CD4-positive, alpha-beta T cell treated with Interleukin-21 for 1 hour (primary cell): ENCODE data around the gene TMEM179.

Source experiments
- DNase-seq: peaks from one replicate; pipeline ENCODE4 v3.0.0-alpha.2; 2020

TMEM179 gene

GRCh38 chr14:104567141-104567956, 37.2 kb downstream of the TMEM179 start:
- DNase-seq = no peak

DNA sequence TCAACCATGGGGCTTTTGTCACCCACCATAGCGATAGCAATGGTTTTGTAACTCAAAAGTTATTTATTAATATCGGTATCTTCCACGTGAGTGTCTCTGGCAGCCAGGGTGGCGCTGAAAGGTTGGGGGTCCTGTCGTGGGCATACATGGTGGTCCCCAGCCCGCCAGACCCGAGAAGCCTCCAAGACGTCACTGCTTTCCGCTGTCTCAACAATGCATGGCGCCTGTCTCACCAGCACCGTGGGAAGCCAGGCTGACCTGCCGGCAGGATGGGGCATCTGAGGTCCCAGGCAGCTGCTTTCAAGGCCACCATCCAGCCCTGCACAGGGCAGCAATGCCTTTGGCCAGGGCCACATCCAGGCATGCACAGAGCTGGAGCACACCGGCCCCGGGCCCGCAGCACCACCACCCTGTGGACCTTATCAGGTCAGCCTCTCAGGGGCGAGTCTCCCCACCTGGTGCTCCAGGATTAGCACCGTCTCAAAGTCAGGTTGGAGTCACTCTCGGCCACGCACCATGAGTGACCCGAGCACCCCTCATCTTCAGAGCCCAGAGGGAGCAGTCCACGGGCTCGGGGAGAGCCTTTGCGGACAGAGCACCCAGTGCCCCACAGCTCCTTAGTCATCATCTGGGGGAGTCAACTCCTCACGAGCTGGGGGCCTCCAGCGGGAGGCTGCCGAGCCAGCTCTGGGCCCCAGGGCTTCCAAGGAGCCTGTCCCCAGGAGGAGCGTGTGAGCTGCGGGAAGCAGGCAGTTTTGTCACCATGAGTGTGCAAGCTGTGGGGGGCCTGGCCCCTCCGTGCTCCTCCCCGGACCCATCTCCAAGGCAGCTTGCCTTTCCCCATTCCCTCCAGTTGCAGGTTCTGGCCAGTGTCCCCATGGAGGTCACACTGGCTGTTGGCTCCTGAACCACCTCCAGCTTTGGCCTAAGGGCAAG, 39.6 kb downstream of the TMEM179 start:
- no peak for DNase-seq

- peak; percentile 64 for DNase-seq
Measured at GRCh38 chr14:104563742-104564615, 40.6 kb downstream of the TMEM179 start.

DNA sequence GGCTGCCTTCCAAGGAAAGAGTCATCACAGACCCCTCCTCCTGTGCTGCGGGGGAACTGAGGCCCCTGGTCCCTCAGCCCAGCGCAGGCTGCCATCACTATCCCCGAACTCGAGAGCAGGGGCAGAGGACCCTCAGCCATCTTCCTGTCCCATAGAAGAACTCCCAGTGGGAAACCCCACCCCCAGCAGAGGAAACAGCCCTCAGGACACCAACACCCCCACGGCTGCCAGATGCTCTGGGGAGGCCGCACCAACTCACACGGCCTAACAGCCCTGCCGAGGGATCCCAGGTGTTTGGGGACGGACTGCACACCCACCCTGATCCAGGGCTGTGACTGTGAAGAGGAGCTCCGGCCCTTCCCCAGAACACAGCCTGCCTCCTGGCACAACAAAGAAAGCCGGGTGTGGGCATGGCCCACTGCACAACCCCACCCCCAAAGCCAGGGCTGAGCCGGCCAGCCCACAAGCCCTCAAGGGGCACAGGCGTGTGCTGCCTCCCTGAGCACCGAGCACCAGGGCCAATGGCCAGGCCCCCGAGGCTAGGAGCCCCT, 41.3 kb downstream of the TMEM179 start:
- no peak for DNase-seq

DNA sequence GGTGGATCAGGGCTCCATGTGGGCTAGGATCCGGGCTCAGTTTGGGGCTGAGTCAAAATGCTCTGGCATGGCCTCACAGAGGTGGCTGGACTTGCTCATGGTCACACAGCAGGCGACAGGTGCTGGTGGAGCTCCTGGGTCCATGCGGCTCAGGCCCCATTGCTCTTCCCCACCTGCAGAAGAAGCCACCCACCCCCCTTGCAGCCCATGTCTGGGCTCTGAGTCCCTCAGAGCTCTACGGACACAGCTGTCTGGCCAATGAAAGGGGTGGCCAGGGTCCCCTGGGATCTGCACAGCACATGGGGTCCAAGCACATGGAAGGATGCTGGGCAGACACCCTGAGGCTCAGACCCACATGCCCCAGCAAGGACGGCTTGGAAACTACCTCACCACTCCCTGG, 42.0 kb downstream of the TMEM179 start:
- no peak for DNase-seq

DNA sequence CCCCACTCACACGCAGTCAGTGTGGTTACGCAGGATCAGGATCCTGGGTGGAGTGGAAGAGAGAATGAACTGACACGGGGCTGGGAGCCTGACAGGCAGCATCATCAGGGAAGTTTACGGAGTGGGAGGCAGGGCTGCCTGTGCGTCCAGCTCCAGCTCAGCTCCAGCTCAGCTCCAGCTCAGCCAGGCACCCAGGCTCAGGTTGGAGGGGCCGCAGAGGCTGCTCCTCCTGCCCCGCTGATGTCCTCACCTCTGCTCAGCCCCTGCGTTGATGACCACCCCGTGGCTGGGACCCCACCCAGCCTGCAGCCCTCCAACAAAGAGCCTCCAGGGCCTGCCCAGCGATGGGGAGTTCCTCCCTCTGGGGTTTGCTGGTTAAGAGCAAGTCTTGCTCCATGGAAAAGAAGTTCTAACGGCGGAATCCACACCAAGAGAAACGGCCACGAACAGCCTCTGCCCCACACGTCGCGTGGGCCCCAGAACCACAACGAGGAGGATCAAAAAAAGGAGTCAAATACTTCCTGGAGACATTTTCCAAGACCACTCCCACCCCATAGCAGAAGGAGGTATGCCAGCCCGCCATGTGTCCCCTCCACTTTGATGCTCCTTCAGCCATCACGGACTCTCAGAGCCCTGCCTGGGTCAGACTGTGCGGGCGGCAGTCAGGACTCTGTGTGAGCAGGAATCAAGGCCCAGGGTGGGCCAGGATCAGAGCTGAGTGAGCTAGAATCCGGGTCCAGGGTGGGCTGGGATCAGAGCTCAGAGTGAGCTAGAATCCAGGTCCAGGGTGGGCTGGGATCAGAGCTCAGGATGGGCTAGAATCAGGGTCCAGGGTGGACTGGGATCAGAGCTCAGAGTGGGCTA, 42.7 kb downstream of the TMEM179 start:
- no peak for DNase-seq

GRCh38 chr14:104561124-104561557, 43.4 kb downstream of the TMEM179 start:
- no peak for DNase-seq

GRCh38 chr14:104560586-104560945, 44.0 kb downstream of the TMEM179 start:
- DNase-seq = no peak

DNA sequence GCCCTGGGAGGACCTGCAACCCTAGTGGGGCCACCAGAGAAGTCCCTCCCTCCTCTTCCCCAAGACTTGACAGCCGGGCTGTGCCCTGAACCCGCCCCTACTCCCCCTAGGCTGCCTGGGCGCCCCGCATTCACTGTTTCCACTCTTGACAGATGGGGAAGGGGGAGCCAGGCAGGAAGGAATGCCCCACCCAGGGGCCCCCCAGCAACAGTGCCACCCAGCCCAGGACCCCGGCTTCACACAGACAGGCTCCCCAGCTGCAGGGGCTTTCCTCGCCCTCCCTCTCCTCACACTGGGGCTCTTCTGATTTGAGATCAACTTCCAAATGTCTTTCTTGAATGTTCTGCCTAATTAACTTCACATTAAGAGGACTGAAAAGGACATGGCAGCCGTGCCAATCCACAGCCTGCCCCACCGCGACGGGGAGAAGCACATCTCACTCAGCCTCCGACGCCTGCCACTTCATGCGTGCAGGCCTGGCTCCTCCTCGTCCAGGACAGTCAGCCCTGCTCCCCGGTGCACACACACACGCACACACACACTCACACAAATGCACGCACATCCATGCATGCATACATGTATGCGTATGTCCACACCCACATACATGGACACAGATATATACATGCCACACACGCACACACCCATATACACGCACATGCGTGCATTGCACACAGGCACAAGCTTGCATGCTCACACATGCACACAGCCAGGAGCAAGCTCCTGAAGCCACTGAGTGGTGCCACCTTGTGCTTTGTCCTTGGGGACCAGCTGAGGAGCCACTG, 44.6 kb downstream of the TMEM179 start:
- no peak for DNase-seq

GRCh38 chr14:104559028-104559803, 45.4 kb downstream of the TMEM179 start:
- no peak for DNase-seq

- DNase-seq = no peak
Measured at GRCh38 chr14:104558231-104559027, 46.1 kb downstream of the TMEM179 start.

GRCh38 chr14:104557766-104558165, 46.8 kb downstream of the TMEM179 start:
- no peak for DNase-seq

DNA sequence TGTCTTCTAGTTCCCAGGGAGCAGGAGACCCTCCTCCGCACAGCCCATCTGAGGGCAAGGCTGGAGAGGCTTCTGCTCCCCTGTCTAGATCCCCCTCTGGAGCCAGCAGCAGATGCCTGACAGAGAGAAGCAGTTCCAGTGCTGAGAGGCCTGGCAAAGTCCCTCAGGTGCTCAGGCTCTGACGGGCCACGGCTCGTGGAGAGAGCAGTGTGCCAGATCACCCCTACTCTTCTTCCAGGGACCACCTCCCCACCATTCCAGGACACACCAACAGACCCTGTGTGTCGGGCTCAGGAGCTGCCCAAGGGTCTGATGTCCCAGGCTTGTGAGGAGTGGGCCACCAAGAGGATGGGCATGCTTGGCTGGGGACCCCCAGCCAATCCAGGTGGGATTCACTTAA, 47.5 kb downstream of the TMEM179 start:
- no peak for DNase-seq

DNA sequence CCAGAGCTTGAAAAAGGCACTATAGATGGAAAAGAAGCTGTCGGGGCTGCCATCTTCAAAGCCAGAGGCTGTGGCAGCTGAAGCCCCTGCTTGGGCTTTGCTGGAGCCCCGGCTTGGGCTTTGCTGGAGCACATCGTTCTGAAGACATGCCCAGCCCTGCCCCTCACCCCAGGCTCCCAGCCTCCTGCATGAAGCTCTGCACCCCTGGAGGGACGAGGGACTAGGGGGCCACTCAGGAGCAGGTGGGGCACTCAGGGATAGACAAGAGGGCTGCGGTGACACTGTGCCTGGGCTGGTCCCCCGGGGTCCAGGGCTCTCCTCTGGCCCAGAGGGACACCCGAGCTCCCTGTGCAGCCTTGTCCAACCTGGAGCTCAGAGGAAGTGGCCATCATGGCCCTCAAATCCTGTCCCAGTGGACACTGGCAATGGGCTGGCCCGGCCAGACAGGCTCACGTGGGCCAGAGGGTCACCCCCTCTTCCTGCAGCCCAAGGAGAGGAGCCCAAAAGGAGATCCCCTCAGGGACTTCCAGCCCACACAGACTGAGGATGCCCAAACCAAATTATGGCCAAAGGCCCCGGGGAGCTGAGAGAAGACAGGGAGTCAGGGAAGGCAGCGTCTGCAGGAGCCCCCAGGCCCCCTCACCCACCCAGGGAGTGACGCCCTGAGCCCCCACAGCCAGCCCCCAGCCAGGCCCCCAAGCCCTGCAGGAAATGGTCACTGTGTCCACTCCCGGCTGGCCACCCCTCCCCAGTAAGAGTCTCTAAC, 48.1 kb downstream of the TMEM179 start:
- no peak for DNase-seq

DNA sequence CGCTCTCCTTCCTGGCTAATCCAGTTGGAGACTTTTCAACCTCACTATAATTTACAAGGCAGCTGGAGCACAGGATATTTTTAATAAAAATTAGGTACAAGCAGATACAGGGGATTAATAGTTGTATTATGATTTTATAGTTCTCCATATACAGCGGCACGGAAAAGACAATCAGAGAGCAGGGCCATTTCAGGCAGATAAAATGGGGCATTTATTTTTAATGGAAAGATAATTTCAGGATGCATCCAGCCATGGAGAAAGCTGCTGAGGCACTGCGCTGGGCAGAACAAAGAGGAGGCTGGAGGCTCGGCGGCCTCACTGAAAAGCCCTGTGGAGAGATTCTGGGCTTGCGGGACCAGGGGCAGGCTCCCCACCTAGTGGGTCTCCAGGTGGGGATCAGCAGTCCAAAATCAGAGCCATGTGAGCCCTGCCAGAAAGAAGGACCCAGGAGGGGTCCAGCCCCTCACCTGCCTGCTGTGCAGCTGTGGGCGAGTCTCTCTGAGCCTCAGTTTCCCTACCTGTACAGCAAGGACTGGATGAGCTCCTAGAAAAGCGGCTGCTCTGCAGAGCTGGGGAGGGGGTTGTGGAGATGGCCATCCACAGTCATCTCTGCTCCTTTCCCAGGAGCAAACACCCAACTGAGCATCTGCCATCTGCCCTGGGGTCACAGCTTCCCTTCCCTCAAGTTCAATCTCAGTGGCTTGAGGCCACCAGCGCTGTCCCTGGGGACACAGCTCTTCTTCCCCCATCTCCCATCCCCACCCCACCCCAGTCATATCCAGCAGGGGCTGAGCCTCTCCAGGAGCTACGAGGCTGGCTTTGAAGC, 48.9 kb downstream of the TMEM179 start:
- DNase-seq = no peak

- no peak for DNase-seq
Measured at GRCh38 chr14:104554608-104555429, 49.8 kb downstream of the TMEM179 start.
